GM23338 (cell line): Measurements from ENCODE around the gene CLEC1A. TPM values are rescaled to one million over a fixed set of nuclear protein-coding genes. Genes with fewer than 3 reads are reported as not detected.

ENCODE experiments used
- ATAC-seq: fragments of 200-7000 bp; cut with Tn5 transposase; 3 replicates; pipeline ENCODE4 v1.9.1; 2020
- DNase-seq: peaks from one replicate; pipeline ENCODE4 v3.0.0-alpha.2; 2015; ENCODE audit warnings: low spot score
- H2AFZ ChIP-seq: fragments of 200-600 bp; sonication (generic); 2 replicates; pipeline ENCODE4 v1.8.0; 2016; ENCODE audit warnings: antibody characterized with exemption, mild to moderate bottlenecking, moderate library complexity
- H3F3A ChIP-seq: fragments of 200-600 bp; sonication (generic); replicated peaks from 2 replicates; pipeline ENCODE4 v1.8.0; 2017; ENCODE audit warnings: antibody characterized with exemption, mixed run types, low read depth
- H3K27ac ChIP-seq: fragments of 200-600 bp; sonication (generic); 2 replicates; pipeline ENCODE4 v1.6.1; 2016; ENCODE audit warnings: low read depth
- H3K27me3 ChIP-seq: fragments of 200-600 bp; sonication (generic); 2 replicates; pipeline ENCODE4 v1.8.0; 2016; ENCODE audit warnings: mild to moderate bottlenecking, mixed run types, moderate library complexity; ENCODE audit not compliant: insufficient read depth
- H3K36me3 ChIP-seq: fragments of 200-600 bp; sonication (generic); 2 replicates; pipeline ENCODE4 v1.8.0; 2016; ENCODE audit warnings: mild to moderate bottlenecking; ENCODE audit not compliant: insufficient read depth
- H3K4me1 ChIP-seq: fragments of 200-600 bp; sonication (generic); 2 replicates; pipeline ENCODE4 v1.8.0; 2016; ENCODE audit warnings: mild to moderate bottlenecking, moderate library complexity; ENCODE audit not compliant: insufficient read depth
- H3K4me2 ChIP-seq: fragments of 200-600 bp; sonication (generic); 2 replicates; pipeline ENCODE4 v1.7.1; 2017; ENCODE audit warnings: mixed run types
- H3K4me3 ChIP-seq: fragments of 200-600 bp; sonication (generic); 2 replicates; pipeline ENCODE4 v1.6.1; 2016; ENCODE audit warnings: mixed run types
- H3K79me2 ChIP-seq: fragments of 200-600 bp; sonication (generic); replicated peaks from 2 replicates; pipeline ENCODE4 v1.8.0; 2017; ENCODE audit warnings: mild to moderate bottlenecking; ENCODE audit not compliant: insufficient read depth
- H3K9me2 ChIP-seq: fragments of 200-600 bp; sonication (generic); 2 replicates; pipeline ENCODE4 v1.8.0; 2017; ENCODE audit not compliant: insufficient read depth
- H4K20me1 ChIP-seq: fragments of 200-600 bp; sonication (generic); replicated peaks from 2 replicates; pipeline ENCODE4 v1.8.0; 2017; ENCODE audit warnings: mild to moderate bottlenecking; ENCODE audit not compliant: insufficient read depth
- H3K27ac Mint-ChIP-seq: 2 replicates; pipeline ENCODE4 v1.8.0; 2020; ENCODE audit warnings: inconsistent platforms, mild to moderate bottlenecking, moderate library complexity, mixed read lengths
- H3K27me3 Mint-ChIP-seq: 3 replicates; pipeline ENCODE4 v1.8.0; 2022; ENCODE audit warnings: low read depth, mild to moderate bottlenecking, moderate library complexity, mixed read lengths, inconsistent platforms; ENCODE audit not compliant: insufficient read depth, poor library complexity
- H3K36me3 Mint-ChIP-seq: 3 replicates; pipeline ENCODE4 v1.8.0; 2021; ENCODE audit warnings: low read depth, mild to moderate bottlenecking, inconsistent platforms, moderate library complexity, mixed read lengths
- H3K4me1 Mint-ChIP-seq: 3 replicates; pipeline ENCODE4 v1.8.0; 2020; ENCODE audit warnings: mild to moderate bottlenecking, inconsistent platforms, mixed read lengths
- H3K4me3 Mint-ChIP-seq: 3 replicates; pipeline ENCODE4 v1.8.0; 2021; ENCODE audit warnings: moderate library complexity, mild to moderate bottlenecking, inconsistent platforms, mixed read lengths
- H3K9me3 Mint-ChIP-seq: 3 replicates; pipeline ENCODE4 v1.8.0; 2020; ENCODE audit warnings: moderate library complexity, mild to moderate bottlenecking, inconsistent platforms, mixed read lengths
- CREB1 ChIP-seq: fragments of 250-450 bp; sonication (Bioruptor Pico); IDR thresholded peaks from 2 replicates; pipeline ENCODE4 v1.5.0; 2020; ENCODE audit warnings: low read depth, mild to moderate bottlenecking, moderate library complexity
- CTCF ChIP-seq, 2 experiments: fragments of 200-600 bp in 1 of 2; sonication (generic) in 1 of 2; conservative IDR thresholded peaks; 2 replicates each; pipeline versions ENCODE4 v1.5.1 to v1.6.1; 2016 to 2017; ENCODE audit warnings: antibody characterized with exemption in 2 of 2, low read depth in 2 of 2, mild to moderate bottlenecking in 2 of 2, moderate library complexity in 1 of 2
- ETS1 ChIP-seq: IDR thresholded peaks from 2 replicates; pipeline ENCODE4 v1.6.1; 2016; ENCODE audit warnings: antibody characterized with exemption
- EZH2 ChIP-seq: fragments of 200-600 bp; sonication (generic); IDR thresholded peaks from one replicate; pipeline ENCODE4 v1.8.0; 2017; ENCODE audit warnings: antibody characterized with exemption, mild to moderate bottlenecking, low read depth; ENCODE audit not compliant: unreplicated experiment
- EZH2phosphoT487 ChIP-seq: fragments of 200-600 bp; sonication (generic); IDR thresholded peaks from one replicate; pipeline ENCODE4 v1.8.1; 2018; ENCODE audit warnings: antibody characterized with exemption; ENCODE audit not compliant: unreplicated experiment
- JUNB ChIP-seq: IDR thresholded peaks from one replicate; pipeline ENCODE4 v1.6.1; 2016; ENCODE audit warnings: antibody characterized with exemption; ENCODE audit not compliant: unreplicated experiment
- NANOG ChIP-seq: IDR thresholded peaks from 2 replicates; pipeline ENCODE4 v1.6.1; 2016; ENCODE audit warnings: antibody characterized with exemption, borderline replicate concordance
- POLR2AphosphoS5 ChIP-seq: IDR thresholded peaks from 2 replicates; pipeline ENCODE4 v1.6.1; 2016; ENCODE audit warnings: antibody characterized with exemption, low read depth
- REST ChIP-seq: IDR thresholded peaks from one replicate; pipeline ENCODE4 v1.6.1; 2018; ENCODE audit warnings: antibody characterized with exemption; ENCODE audit not compliant: unreplicated experiment
- STAT1 ChIP-seq: IDR thresholded peaks from one replicate; pipeline ENCODE4 v1.6.1; 2016; ENCODE audit warnings: antibody characterized with exemption; ENCODE audit not compliant: unreplicated experiment
- ZNF114 ChIP-seq: fragments of 250-450 bp; sonication (Bioruptor Pico); IDR thresholded peaks from 2 replicates; pipeline ENCODE4 v1.5.0; 2020; ENCODE audit warnings: mild to moderate bottlenecking, moderate library complexity
- ZNF331 ChIP-seq: fragments of 250-450 bp; sonication (Bioruptor Pico); IDR thresholded peaks from 2 replicates; pipeline ENCODE4 v1.5.0; 2020; ENCODE audit warnings: low read depth, mild to moderate bottlenecking, moderate library complexity
- ZNF462 ChIP-seq: fragments of 250-450 bp; sonication (Bioruptor Pico); IDR thresholded peaks from 2 replicates; pipeline ENCODE4 v1.5.0; 2020; ENCODE audit warnings: mild to moderate bottlenecking, moderate library complexity
- polyA plus RNA-seq: library from polyadenylated mRNA; unstranded; fragments of >200 nt; fragmentation: Nextera tagmentation; extraction: Ambion mirVana; gene quantifications from 2 replicates; pipeline ENCODE4 v1.2.1, GENCODE V29; 2016
- total RNA-seq: library from RNA; depleted of rRNA; stranded (reverse); fragments of >200 nt; shearing (Covaris generic); gene quantifications from 2 replicates; pipeline ENCODE4 v1.2.3, GENCODE V29; 2014

Gene CLEC1A
- total and polyA plus RNA-seq, 2 experiments from 2014 or later: 1.1 TPM; not detected in 1

- H2AFZ ChIP-seq: no peak overlapping the region
- no peak overlapping the region for H3K4me3 Mint-ChIP-seq
- H3K27ac ChIP-seq: no peak overlapping the region
- no peaks in the 10 kb centered on the region for H3K79me2 ChIP-seq
- H3K9me2 ChIP-seq: no peaks in the 10 kb centered on the region
- no peaks in the 10 kb centered on the region for H3F3A ChIP-seq
- H3K9me3 Mint-ChIP-seq: no peaks in the 10 kb centered on the region; the same call in 2 of the 3 replicates
- TF ChIP-seq POLR2AphosphoS5 (no peak), JUNB (no peak), CREB1 (CRISPR knock-in tag) (no peak), STAT1 (no peak), ZNF462 (CRISPR knock-in tag) (no peak), ZNF331 (CRISPR knock-in tag) (no peak), NANOG (no peak), EZH2phosphoT487 (no peak), ETS1 (no peak), REST (no peak), ZNF114 (no peak), CTCF (conservative IDR thresholded peaks at IDR 0.05; ENCODE audit: low read depth in 2 of 2) (no peak), EZH2 (no peak)
- H3K36me3 ChIP-seq: no peaks in the 10 kb centered on the region
- no peaks in the 10 kb centered on the region for H3K36me3 Mint-ChIP-seq
- no peak overlapping the region for H3K4me3 ChIP-seq
- H3K27me3 Mint-ChIP-seq: peaks cover 2% of the 10 kb centered on the region
- no peak overlapping the region for H3K27ac Mint-ChIP-seq
- no peak overlapping the region for H3K4me2 ChIP-seq
- peaks cover 31% of the 10 kb centered on the region for H3K4me1 Mint-ChIP-seq
- DNase-seq: no peak
- peaks cover 41% of the 10 kb centered on the region for H3K4me1 ChIP-seq
- no peak for ATAC-seq
- H3K27me3 ChIP-seq: no peaks in the 10 kb centered on the region
- H4K20me1 ChIP-seq: no peaks in the 10 kb centered on the region
Measured at GRCh38 chr12:10135126-10135525, 36.3 kb upstream of the CLEC1A start.
